ENCODE results near the gene NDUFS8. TPM values are rescaled to one million over a fixed set of nuclear protein-coding genes. Genes with fewer than 3 reads are reported as not detected.

Gene NDUFS8
- total RNA-seq, 1 donor from 2014 or later = 118 TPM

DNA sequence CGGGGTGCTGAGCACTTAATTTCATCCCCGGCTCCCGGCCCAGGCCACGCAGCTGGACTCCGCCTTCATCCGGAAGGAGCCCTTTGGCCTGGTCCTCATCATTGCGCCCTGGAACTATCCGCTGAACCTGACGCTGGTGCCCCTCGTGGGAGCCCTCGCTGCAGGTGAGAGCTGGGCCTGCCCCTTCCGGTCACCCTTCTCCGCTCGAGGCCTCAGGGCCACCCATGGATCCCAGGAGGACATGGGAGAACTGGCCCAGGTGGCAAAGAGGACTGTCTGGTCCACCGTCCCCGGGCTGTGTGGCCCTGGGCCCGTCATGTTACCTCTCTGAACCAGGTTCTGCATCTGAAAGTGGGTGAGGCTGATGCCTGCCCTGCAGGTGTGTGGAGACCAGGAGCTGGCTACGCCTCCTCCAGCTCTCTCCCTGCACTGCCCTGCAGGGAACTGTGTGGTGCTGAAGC, 11.7 kb upstream of the NDUFS8 start:
- no peak for DNase-seq
- Histone ChIP-seq H3K36me3 (peaks cover 11% of the 10 kb centered on the region), H3K4me1 (peaks cover 23% of the 10 kb centered on the region), H3K27me3 (no peaks in the 10 kb centered on the region), H3K4me3 (no peak overlapping the region), H3K9me3 (no peaks in the 10 kb centered on the region), H3K27ac (no peak overlapping the region)
- TF ChIP-seq, protein P1, sequence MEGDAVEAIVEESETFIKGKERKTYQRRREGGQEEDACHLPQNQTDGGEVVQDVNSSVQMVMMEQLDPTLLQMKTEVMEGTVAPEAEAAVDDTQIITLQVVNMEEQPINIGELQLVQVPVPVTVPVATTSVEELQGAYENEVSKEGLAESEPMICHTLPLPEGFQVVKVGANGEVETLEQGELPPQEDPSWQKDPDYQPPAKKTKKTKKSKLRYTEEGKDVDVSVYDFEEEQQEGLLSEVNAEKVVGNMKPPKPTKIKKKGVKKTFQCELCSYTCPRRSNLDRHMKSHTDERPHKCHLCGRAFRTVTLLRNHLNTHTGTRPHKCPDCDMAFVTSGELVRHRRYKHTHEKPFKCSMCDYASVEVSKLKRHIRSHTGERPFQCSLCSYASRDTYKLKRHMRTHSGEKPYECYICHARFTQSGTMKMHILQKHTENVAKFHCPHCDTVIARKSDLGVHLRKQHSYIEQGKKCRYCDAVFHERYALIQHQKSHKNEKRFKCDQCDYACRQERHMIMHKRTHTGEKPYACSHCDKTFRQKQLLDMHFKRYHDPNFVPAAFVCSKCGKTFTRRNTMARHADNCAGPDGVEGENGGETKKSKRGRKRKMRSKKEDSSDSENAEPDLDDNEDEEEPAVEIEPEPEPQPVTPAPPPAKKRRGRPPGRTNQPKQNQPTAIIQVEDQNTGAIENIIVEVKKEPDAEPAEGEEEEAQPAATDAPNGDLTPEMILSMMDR (IDR thresholded peaks at IDR 0.05) = no peak
- no peak for ATAC-seq
- intact Hi-C loops (cut with DNase I) = no loop called here

DNA sequence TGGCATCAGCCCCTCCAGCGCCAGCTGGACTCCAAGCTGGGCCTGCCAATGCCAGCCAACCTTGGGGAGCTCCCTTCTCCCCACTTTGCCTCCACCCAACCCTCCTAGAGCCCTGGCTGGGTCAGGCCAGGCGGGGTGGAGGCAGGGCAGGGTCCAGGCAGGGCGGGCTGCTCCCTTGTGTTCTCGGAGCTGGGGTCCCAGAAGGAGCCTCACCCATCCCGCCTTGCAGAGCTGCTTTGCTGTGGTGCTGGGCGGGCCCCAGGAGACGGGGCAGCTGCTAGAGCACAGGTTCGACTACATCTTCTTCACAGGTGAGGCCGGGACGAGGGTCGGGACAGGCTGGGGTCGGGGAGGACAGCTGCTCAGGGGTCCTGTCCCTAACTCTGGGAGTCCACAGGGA, 11.0 kb upstream of the NDUFS8 start:
- ATAC-seq (no peak), DNase-seq (no peak)
- Histone ChIP-seq H3K27ac (no peak overlapping the region), H3K27me3 (no peaks in the 10 kb centered on the region), H3K4me1 (peaks cover 16% of the 10 kb centered on the region), H3K4me3 (no peak overlapping the region), H3K9me3 (no peaks in the 10 kb centered on the region), H3K36me3 (peaks cover 18% of the 10 kb centered on the region)
- intact Hi-C loops (cut with DNase I) = no loop called here
- TF ChIP-seq, protein P1 (IDR thresholded peaks at IDR 0.05) = no peak

DNA sequence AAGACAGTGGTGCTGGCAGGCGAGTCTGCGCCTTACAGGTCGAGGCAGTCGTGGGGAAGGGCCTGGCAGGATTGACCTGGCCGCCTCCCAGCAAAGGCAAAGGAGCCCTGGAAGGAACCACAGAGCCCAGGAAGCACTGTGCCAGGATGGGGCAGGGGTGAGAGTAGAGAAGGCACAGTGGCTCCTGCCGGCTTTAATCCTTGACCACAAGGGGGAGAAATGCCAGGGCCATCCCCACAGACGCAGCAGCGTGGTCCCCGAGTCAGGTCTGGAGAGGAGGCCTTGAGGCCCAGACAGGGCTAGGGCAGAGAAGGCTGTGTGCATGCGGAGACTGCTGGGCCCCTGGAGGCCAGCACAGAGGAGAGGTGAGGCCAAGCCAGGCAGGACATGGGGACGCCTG, 9.9 kb upstream of the NDUFS8 start:
- no peak overlapping the region for H3K4me3 ChIP-seq
- DNase-seq (no peak), ATAC-seq (peak; percentile 61)
- H3K36me3 ChIP-seq = peaks cover 27% of the 10 kb centered on the region
- peaks cover 9% of the 10 kb centered on the region for H3K4me1 ChIP-seq
- intact Hi-C loops (cut with DNase I) = no loop called here
- H3K27me3 ChIP-seq = no peaks in the 10 kb centered on the region
- H3K27ac ChIP-seq = no peak overlapping the region
- no peaks in the 10 kb centered on the region for H3K9me3 ChIP-seq
- TF ChIP-seq, protein P1 (IDR thresholded peaks at IDR 0.05) = peak; percentile 30

DNA sequence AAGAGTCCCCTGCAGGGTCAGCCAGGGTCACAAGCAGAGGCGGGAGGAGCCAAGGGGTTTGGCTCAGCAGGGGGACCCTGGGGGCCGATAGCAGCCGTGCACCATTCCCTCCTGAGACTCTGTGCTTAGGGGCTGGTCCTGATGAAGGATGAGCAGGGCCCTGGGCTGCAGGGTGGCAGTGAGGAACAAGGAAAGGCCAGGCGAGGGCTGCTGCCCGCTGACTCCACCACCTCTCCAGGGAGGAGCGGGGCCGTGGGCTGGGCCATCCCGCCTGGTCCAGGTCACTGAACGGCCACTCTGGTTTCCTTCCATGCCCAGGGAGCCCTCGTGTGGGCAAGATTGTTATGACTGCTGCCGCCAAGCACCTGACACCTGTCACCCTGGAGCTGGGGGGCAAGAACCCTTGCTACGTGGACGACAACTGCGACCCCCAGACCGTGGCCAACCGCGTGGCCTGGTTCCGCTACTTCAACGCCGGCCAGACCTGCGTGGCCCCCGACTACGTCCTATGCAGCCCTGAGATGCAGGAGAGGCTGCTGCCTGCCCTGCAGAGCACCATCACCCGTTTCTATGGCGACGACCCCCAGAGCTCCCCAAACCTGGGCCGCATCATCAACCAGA, 9.2 kb upstream of the NDUFS8 start:
- ATAC-seq (peak; percentile 72), DNase-seq (no peak)
- Histone ChIP-seq H3K9me3 (no peaks in the 10 kb centered on the region), H3K4me1 (peaks cover 9% of the 10 kb centered on the region), H3K4me3 (no peak overlapping the region), H3K27me3 (no peaks in the 10 kb centered on the region), H3K36me3 (peaks cover 34% of the 10 kb centered on the region), H3K27ac (no peak overlapping the region)
- intact Hi-C loops (cut with DNase I) = no loop called here
- TF ChIP-seq, protein P1 (IDR thresholded peaks at IDR 0.05) = peak; percentile 33

DNA sequence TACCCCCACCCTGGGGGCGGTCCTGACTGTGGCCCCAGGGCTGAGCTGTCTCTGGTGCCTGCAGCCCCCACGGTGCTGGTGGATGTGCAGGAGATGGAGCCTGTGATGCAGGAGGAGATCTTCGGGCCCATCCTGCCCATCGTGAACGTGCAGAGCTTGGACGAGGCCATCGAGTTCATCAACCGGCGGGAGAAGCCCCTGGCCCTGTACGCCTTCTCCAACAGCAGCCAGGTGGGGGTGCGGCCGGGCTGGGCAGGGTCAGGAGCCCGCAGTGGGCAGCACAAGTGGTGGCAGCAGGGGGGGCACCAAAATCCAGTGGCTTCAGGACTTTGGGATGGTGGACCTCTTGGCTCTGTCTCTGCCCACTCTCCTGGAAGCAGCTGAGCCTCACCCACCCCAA, 8.0 kb upstream of the NDUFS8 start:
- TF ChIP-seq, protein P1 (IDR thresholded peaks at IDR 0.05) = no peak
- Histone ChIP-seq H3K9me3 (no peaks in the 10 kb centered on the region), H3K36me3 (peaks cover 38% of the 10 kb centered on the region), H3K27me3 (no peaks in the 10 kb centered on the region), H3K27ac (no peak overlapping the region), H3K4me3 (no peak overlapping the region), H3K4me1 (no peaks in the 10 kb centered on the region)
- no peak for DNase-seq
- no peak for ATAC-seq
- intact Hi-C loops (cut with DNase I) = no loop called here

DNA sequence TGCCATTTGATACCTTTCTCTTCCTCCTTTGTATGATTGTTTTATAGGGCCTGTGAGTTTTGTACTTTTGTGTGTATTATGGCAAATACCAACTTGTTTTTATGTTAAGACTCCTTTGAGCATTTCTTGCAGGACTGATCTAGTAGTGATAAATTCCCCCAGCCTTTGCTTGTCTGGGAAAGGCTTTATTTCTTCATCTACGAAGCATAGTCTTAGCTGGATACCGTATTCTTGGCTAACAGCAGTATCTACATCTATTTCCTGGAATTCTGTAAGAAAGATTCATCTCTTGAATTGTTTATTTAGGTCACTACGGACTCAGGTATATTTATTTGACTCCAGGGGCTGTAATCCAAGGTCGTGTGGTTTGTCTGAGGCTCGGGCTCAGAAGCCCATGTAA, 6.0 kb upstream of the NDUFS8 start:
- Histone ChIP-seq H3K27ac (no peak overlapping the region), H3K4me1 (peaks cover under 1% of the 10 kb centered on the region), H3K36me3 (peaks cover 38% of the 10 kb centered on the region), H3K27me3 (no peaks in the 10 kb centered on the region), H3K9me3 (no peaks in the 10 kb centered on the region), H3K4me3 (no peak overlapping the region)
- intact Hi-C loops (cut with DNase I) = no loop called here
- DNase-seq = no peak
- TF ChIP-seq, protein P1 (IDR thresholded peaks at IDR 0.05) = no peak
- no peak for ATAC-seq
